ENCODE measurements around the gene CFAP299. TPM values are rescaled to one million over a fixed set of nuclear protein-coding genes. Genes with fewer than 3 reads are reported as not detected.
A peak's percentile ranks its signal among the peaks of the same experiment; 100 is the strongest.

Gene CFAP299
- total and polyA plus RNA-seq, 2 of the 13 experiments (the other 11 are each of a cell fraction or from before 2014, with no cell fraction given) = not detected

DNA sequence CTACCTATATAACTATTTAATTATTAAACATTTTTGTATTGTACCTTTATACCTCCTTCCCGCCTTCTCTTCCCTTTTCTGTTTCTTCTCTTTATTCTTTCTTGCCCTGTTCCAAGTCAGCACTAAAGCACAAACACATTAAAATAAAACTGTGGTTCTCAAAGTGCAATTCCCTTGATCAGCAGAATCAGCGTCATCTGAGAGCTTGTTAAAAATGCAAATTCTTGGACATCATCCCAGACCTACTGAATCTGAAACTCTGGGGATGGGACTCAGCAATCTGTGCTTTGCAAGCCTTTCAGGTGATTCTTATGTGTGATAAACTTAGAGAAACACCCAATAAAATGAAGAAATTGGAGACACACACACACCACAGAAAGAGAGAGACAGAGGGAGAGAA, 516.5 kb downstream of the CFAP299 start:
- WGBS (ENCODE audit: low lambda C conversion rate) = 0% methylated on average over 2 of the region's 2 CpGs
- CTCF ChIA-PET (ENCODE audit: low intra/inter-chr PET ratio, low total read pairs) = no interaction called here
- Histone ChIP-seq H3K9ac (ENCODE audit: insufficient read depth, low read depth, low read length) (no peak overlapping the region), H3K36me3 (replicated peaks in 1 of 2; ENCODE audit: control insufficient read depth in 1 of 2, insufficient read depth in 2 of 2, low read length in 2 of 2) (no peaks in the 10 kb centered on the region), H3K27me3 (ENCODE audit: control insufficient read depth in 1 of 2, insufficient read depth in 2 of 2, low read length in 2 of 2) (no peaks in the 10 kb centered on the region), H3K9me3 (ENCODE audit: low read length) (no peaks in the 10 kb centered on the region), H3K4me1 (ENCODE audit: insufficient read depth, low read length) (no peaks in the 10 kb centered on the region), H2AFZ (ENCODE audit: low read length) (no peak overlapping the region), H3K27ac (ENCODE audit: extremely low read length, insufficient read depth, low read length) (no peak overlapping the region), H3K4me2 (ENCODE audit: low read depth, low read length) (no peak overlapping the region), H4K20me1 (ENCODE audit: insufficient read depth, low read length) (no peaks in the 10 kb centered on the region), H3K4me3 (replicated peaks in 1 of 3; ENCODE audit: insufficient read depth in 1 of 3, low read depth in 2 of 3, low read length in 3 of 3) (no peak overlapping the region), H3K79me2 (ENCODE audit: insufficient read depth, low read length) (no peaks in the 10 kb centered on the region)
- no TSS peak for BruUV-seq (replicated peaks)
- POLR2A ChIA-PET = no interaction called here
- DNase-seq (ENCODE audit: low spot score) (no peak), ATAC-seq (no peak), FAIRE-seq (no peak)
- TF ChIP-seq ZFP1 (CRISPR knock-in tag; IDR thresholded peaks at IDR 0.05) (no peak), MAFK (conservative IDR thresholded peaks at IDR 0.05 in 1 of 2, IDR thresholded peaks at IDR 0.05 in 1 of 2; ENCODE audit: low read length in 2 of 2) (0 out of 4 replicates have a peak, but pooled peaks of 1 of the 2 experiments have one; percentile 9), MED1 (CRISPR knock-in tag; IDR thresholded peaks at IDR 0.05) (no peak)
- intact Hi-C loops (cut with micrococcal nuclease; ENCODE audit: unreplicated experiment) (no loop called here), in situ Hi-C loops (cut with HindIII; ENCODE audit: extremely low pct_ligation_motif_present, low pct_unique_long_range_greater_than_20kb) (no loop called here)

DNA sequence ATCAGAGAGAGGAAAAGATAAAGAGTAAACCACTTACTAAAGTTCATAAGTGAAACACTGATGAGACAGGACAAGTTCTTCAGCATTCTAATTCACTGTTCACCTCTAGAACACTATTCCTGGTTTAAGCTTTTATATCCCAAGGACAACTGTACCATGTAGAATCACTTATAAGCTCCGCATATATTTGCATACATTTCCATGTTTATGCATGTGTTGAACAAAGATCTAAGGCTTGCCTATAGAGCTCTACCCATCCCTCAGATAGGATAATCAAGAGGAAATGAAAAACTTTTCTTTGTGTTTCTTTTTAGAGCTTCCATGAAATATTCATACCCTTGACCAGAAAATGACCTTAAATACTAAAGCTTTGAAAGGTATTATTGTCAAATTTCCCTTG, 538.0 kb downstream of the CFAP299 start:
- Histone ChIP-seq H3K79me2 (ENCODE audit: insufficient read depth, low read length) (no peaks in the 10 kb centered on the region), H3K4me2 (ENCODE audit: low read depth, low read length) (no peak overlapping the region), H3K9ac (ENCODE audit: insufficient read depth, low read depth, low read length) (no peak overlapping the region), H3K4me3 (replicated peaks in 1 of 3; ENCODE audit: insufficient read depth in 1 of 3, low read depth in 2 of 3, low read length in 3 of 3) (no peak overlapping the region), H3K4me1 (ENCODE audit: insufficient read depth, low read length) (no peaks in the 10 kb centered on the region), H2AFZ (ENCODE audit: low read length) (no peak overlapping the region), H3K27ac (ENCODE audit: extremely low read length, insufficient read depth, low read length) (no peak overlapping the region), H3K9me3 (ENCODE audit: low read length) (no peaks in the 10 kb centered on the region), H3K27me3 (ENCODE audit: control insufficient read depth in 1 of 2, insufficient read depth in 2 of 2, low read length in 2 of 2) (no peaks in the 10 kb centered on the region), H3K36me3 (replicated peaks in 1 of 2; ENCODE audit: control insufficient read depth in 1 of 2, insufficient read depth in 2 of 2, low read length in 2 of 2) (no peaks in the 10 kb centered on the region), H4K20me1 (ENCODE audit: insufficient read depth, low read length) (no peaks in the 10 kb centered on the region)
- BruUV-seq (replicated peaks) = no TSS peak
- WGBS (ENCODE audit: low lambda C conversion rate) = 0% methylated on average over 1 of the region's 1 CpG
- ChIA-PET CTCF (ENCODE audit: low intra/inter-chr PET ratio, low total read pairs) (no interaction called here), POLR2A (no interaction called here)
- DNase-seq (ENCODE audit: low spot score) (no peak), ATAC-seq (no peak), FAIRE-seq (no peak)
- in situ Hi-C loops (cut with HindIII; ENCODE audit: extremely low pct_ligation_motif_present, low pct_unique_long_range_greater_than_20kb) (no loop called here), intact Hi-C loops (cut with micrococcal nuclease; ENCODE audit: unreplicated experiment) (no loop called here)
- TF ChIP-seq MEIS1 (CRISPR knock-in tag; IDR thresholded peaks at IDR 0.05; ENCODE audit: borderline replicate concordance) = no peak
- TF ChIP-seq HNF4A (CRISPR knock-in tag; IDR thresholded peaks at IDR 0.05) = no peak
- TF ChIP-seq HNRNPL (IDR thresholded peaks at IDR 0.05; ENCODE audit: low read depth, low read length) = no peak
- no peak for TF ChIP-seq ZMAT3 (CRISPR knock-in tag; conservative IDR thresholded peaks at IDR 0.05)
- TF ChIP-seq, protein P1, sequence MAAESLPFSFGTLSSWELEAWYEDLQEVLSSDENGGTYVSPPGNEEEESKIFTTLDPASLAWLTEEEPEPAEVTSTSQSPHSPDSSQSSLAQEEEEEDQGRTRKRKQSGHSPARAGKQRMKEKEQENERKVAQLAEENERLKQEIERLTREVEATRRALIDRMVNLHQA (CRISPR knock-in tag; IDR thresholded peaks at IDR 0.05) = no peak
- TF ChIP-seq POLR2AphosphoS2 (IDR thresholded peaks at IDR 0.05; ENCODE audit: low read depth, low read length) = no peak
- TF ChIP-seq ADNP (CRISPR knock-in tag; IDR thresholded peaks at IDR 0.05) = no peak
- TF ChIP-seq, protein P2, sequence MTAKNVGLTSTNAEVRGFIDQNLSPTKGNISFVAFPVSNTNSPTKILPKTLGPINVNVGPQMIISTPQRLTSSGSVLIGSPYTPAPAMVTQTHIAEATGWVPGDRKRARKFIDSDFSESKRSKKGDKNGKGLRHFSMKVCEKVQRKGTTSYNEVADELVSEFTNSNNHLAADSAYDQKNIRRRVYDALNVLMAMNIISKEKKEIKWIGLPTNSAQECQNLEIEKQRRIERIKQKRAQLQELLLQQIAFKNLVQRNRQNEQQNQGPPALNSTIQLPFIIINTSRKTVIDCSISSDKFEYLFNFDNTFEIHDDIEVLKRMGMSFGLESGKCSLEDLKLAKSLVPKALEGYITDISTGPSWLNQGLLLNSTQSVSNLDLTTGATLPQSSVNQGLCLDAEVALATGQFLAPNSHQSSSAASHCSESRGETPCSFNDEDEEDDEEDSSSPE (CRISPR knock-in tag; IDR thresholded peaks at IDR 0.05) = no peak
- no peak for TF ChIP-seq ZNF260 (CRISPR knock-in tag; IDR thresholded peaks at IDR 0.05; ENCODE audit: borderline replicate concordance, low read depth)
- TF ChIP-seq ZNF747 (CRISPR knock-in tag; IDR thresholded peaks at IDR 0.05; ENCODE audit: borderline replicate concordance) = no peak
- TF ChIP-seq, protein P3, sequence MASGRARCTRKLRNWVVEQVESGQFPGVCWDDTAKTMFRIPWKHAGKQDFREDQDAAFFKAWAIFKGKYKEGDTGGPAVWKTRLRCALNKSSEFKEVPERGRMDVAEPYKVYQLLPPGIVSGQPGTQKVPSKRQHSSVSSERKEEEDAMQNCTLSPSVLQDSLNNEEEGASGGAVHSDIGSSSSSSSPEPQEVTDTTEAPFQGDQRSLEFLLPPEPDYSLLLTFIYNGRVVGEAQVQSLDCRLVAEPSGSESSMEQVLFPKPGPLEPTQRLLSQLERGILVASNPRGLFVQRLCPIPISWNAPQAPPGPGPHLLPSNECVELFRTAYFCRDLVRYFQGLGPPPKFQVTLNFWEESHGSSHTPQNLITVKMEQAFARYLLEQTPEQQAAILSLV (CRISPR knock-in tag; IDR thresholded peaks at IDR 0.05; ENCODE audit: borderline replicate concordance) = no peak
- no peak for TF ChIP-seq SETDB1 (CRISPR knock-in tag; IDR thresholded peaks at IDR 0.05; ENCODE audit: borderline replicate concordance)

Measured in HepG2 (cell line).